Central memory CD8-positive, alpha-beta T cell (primary cell): ENCODE measurements around the gene SCYGR3.
A peak's percentile ranks its signal among the peaks of the same experiment; 100 is the strongest.

ENCODE experiments used
- ATAC-seq: fragments of 150-1000 bp; cut with Tn5 transposase; replicated peaks from 2 replicates; pipeline ENCODE4 v1.10.0; 2022; ENCODE audit warnings: mild to moderate bottlenecking, moderate FRiP score, moderate number of reproducible peaks; ENCODE audit not compliant: poor library complexity, severe bottlenecking; ENCODE audit errors: extremely low read depth
- DNase-seq, 2 donors: peaks; one replicate each; pipeline ENCODE4 v3.0.0; 2021; ENCODE audit warnings: low spot score in 2 of 2
- H3K27ac Mint-ChIP-seq: one replicate; pipeline ENCODE4 v1.8.0; 2022; ENCODE audit warnings: low read depth, mild to moderate bottlenecking, moderate library complexity, mixed read lengths
- H3K27me3 Mint-ChIP-seq: one replicate; pipeline ENCODE4 v1.8.0; 2022; ENCODE audit warnings: mixed read lengths
- H3K36me3 Mint-ChIP-seq: one replicate; pipeline ENCODE4 v1.8.0; 2022; ENCODE audit warnings: mild to moderate bottlenecking, moderate library complexity, mixed read lengths; ENCODE audit not compliant: insufficient read depth
- H3K4me1 Mint-ChIP-seq: one replicate; pipeline ENCODE4 v1.8.0; 2022; ENCODE audit warnings: mixed read lengths
- H3K4me3 Mint-ChIP-seq: one replicate; pipeline ENCODE4 v1.8.0; 2022; ENCODE audit warnings: mild to moderate bottlenecking, moderate library complexity, mixed read lengths
- H3K9me3 Mint-ChIP-seq: one replicate; pipeline ENCODE4 v1.8.0; 2022; ENCODE audit warnings: mixed read lengths

SCYGR3 gene

DNA sequence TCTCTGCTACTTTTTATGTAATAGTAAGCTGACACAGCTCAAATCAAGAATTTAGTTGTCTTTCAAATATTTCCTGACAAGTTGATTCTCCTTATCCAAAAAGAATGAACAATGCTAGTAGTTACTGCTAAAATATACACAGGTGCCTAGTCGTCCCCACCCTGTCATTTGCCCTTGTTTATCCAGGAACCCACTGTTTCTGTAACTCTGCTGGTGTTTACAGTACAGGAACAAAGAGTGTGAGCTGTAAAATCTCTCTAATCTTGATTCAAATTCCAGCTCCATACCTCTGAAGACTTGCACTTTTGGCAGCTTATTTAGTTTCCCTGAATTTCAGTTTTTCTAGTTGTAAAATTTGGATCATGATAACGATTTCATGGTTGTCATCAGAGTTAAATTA is 37.1 kb downstream of the SCYGR3 start:
- DNase-seq (no peak), ATAC-seq (no peak)
- no peak overlapping the region for H3K4me3 Mint-ChIP-seq
- H3K27ac Mint-ChIP-seq, result no peak overlapping the region
- no peaks in the 10 kb centered on the region for H3K4me1 Mint-ChIP-seq
- H3K27me3 Mint-ChIP-seq, result peaks cover 61% of the 10 kb centered on the region
- no peaks in the 10 kb centered on the region for H3K36me3 Mint-ChIP-seq
- H3K9me3 Mint-ChIP-seq, result peaks cover 13% of the 10 kb centered on the region

GRCh38 chr2:227576812-227577211 is 37.8 kb downstream of the SCYGR3 start:
- Mint-ChIP-seq H3K9me3 (peaks cover 6% of the 10 kb centered on the region), H3K4me3 (no peak overlapping the region), H3K4me1 (no peaks in the 10 kb centered on the region), H3K27ac (no peak overlapping the region), H3K27me3 (peaks cover 54% of the 10 kb centered on the region), H3K36me3 (no peaks in the 10 kb centered on the region)
- no peak for DNase-seq
- no peak for ATAC-seq

- DNase-seq (no peak), ATAC-seq (no peak)
- Mint-ChIP-seq H3K36me3 (no peaks in the 10 kb centered on the region), H3K4me3 (no peak overlapping the region), H3K27ac (no peak overlapping the region), H3K27me3 (peaks cover 47% of the 10 kb centered on the region), H3K9me3 (peaks cover under 1% of the 10 kb centered on the region), H3K4me1 (no peaks in the 10 kb centered on the region)
These were observed 38.5 kb downstream of the SCYGR3 start for GRCh38 chr2:227576110-227576509.

DNA sequence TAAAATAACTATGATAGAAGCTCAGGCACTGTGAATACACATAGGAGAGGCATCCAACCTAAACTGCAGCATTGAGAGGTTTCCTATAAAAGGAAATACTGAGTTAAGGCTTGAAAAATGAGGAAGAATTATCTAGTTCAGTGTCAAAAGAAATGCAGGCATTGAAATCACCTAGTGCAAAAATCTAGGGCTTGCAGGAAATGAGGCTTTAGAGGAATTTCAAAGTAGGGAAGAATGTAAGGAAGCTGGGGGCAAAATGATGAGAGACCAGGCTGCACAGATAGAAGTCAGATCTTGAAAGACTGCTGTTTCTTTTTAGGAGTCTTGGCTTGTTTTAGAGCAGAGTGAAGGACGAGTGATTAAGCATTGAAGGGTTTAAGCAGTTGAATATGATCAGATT is 44.0 kb downstream of the SCYGR3 start:
- Mint-ChIP-seq H3K36me3 (no peaks in the 10 kb centered on the region), H3K9me3 (no peaks in the 10 kb centered on the region), H3K27ac (no peak overlapping the region), H3K27me3 (no peaks in the 10 kb centered on the region), H3K4me1 (peaks cover 8% of the 10 kb centered on the region), H3K4me3 (no peak overlapping the region)
- ATAC-seq (no peak), DNase-seq (no peak)

DNA sequence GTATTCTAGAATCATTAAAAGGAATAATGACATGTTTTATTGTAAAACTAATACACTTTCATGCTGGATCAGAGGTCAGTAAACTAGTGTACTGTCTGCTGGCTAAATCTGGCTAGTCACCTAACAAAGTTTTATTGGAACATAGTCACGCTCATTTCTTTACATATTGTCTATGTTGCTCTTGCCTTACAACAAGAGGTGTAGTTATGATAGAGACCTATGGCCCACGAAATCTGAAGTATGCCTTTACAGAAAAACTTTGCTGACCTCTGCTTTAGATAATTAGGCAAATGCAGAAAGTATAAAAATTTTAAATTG is 45.8 kb downstream of the SCYGR3 start:
- H3K36me3 Mint-ChIP-seq, result no peaks in the 10 kb centered on the region
- no peak for ATAC-seq
- H3K9me3 Mint-ChIP-seq, result no peaks in the 10 kb centered on the region

GRCh38 chr2:227566012-227566411 is 48.6 kb downstream of the SCYGR3 start:
- H3K4me3 Mint-ChIP-seq, result no peak overlapping the region
- ATAC-seq (no peak), DNase-seq (no peak)
- peaks cover 8% of the 10 kb centered on the region for H3K36me3 Mint-ChIP-seq
- no peaks in the 10 kb centered on the region for H3K9me3 Mint-ChIP-seq
- H3K27me3 Mint-ChIP-seq, result no peaks in the 10 kb centered on the region
- peak overlapping the region; percentile 43 for H3K27ac Mint-ChIP-seq
- peaks cover 7% of the 10 kb centered on the region for H3K4me1 Mint-ChIP-seq

More for the DNA sequence above, 45.8 kb downstream of the SCYGR3 start:
- no peak for DNase-seq
- Mint-ChIP-seq H3K27me3 (no peaks in the 10 kb centered on the region), H3K27ac (no peak overlapping the region), H3K4me1 (peaks cover 8% of the 10 kb centered on the region), H3K4me3 (no peak overlapping the region)

DNA sequence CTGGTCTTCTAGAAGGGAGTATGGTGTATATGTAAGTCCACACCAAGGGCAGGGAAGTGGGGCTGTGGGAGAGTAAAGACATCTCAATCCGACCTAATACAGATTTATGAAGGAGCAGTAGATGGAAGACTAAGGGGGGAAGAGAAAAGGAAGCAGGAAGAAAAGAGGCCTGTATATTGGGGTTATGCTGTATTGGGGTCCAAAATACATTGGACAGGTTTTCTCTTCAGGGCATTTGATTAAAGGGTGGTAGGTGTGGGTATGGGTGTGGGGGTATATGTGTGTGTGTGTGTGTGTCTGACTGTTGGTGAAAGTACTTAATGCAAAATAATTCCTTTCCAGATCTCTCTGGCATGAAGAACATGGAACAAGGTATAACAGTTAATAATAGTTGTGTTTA is 49.6 kb downstream of the SCYGR3 start:
- no peaks in the 10 kb centered on the region for H3K27me3 Mint-ChIP-seq
- H3K36me3 Mint-ChIP-seq, result peaks cover 9% of the 10 kb centered on the region
- DNase-seq (no peak), ATAC-seq (no peak)
- no peak overlapping the region for H3K27ac Mint-ChIP-seq
- H3K9me3 Mint-ChIP-seq, result no peaks in the 10 kb centered on the region
- no peaks in the 10 kb centered on the region for H3K4me1 Mint-ChIP-seq
- no peak overlapping the region for H3K4me3 Mint-ChIP-seq
